Measurements from ENCODE around the gene HEATR3. TPM values are rescaled to one million over a fixed set of nuclear protein-coding genes. Genes with fewer than 3 reads are reported as not detected.

The HEATR3 gene
- total RNA-seq, 2 donors from 2014 or later = 19.5 to 19.6 TPM

DNA sequence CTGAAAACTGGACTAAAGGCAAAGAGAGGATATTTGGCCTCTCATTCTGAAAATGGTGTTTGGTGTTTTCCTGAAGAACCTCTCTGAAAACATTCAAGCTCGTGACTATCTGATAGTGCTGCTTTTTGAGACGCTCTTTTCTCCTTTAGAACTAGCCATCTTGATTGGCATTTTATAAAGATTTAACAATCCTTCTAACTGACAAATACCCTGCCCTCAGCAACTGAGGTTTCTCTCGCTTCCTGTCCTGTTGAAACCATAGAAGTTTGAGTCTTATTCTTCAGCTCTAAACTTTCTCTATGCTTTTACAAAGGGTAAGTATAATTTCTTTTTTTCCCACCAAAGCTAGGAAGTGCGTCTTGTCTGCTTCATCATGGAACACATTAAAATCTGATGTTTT, 27.5 kb upstream of the HEATR3 start:
- Mint-ChIP-seq H3K27ac (peak overlapping the region; percentile 89), H3K4me1 (ENCODE audit: low read depth) (peaks cover 12% of the 10 kb centered on the region), H3K36me3 (ENCODE audit: insufficient read depth in 2 of 2) (peaks cover 0 to 8% of the 10 kb centered on the region in 2 donors), H3K9me3 (no peaks in the 10 kb centered on the region), H3K27me3 (ENCODE audit: low read depth) (peaks cover 7% of the 10 kb centered on the region), H3K4me3 (no peak overlapping the region)
- ATAC-seq (replicated peaks in 1 of 2) (no peak), DNase-seq (no peak)

DNA sequence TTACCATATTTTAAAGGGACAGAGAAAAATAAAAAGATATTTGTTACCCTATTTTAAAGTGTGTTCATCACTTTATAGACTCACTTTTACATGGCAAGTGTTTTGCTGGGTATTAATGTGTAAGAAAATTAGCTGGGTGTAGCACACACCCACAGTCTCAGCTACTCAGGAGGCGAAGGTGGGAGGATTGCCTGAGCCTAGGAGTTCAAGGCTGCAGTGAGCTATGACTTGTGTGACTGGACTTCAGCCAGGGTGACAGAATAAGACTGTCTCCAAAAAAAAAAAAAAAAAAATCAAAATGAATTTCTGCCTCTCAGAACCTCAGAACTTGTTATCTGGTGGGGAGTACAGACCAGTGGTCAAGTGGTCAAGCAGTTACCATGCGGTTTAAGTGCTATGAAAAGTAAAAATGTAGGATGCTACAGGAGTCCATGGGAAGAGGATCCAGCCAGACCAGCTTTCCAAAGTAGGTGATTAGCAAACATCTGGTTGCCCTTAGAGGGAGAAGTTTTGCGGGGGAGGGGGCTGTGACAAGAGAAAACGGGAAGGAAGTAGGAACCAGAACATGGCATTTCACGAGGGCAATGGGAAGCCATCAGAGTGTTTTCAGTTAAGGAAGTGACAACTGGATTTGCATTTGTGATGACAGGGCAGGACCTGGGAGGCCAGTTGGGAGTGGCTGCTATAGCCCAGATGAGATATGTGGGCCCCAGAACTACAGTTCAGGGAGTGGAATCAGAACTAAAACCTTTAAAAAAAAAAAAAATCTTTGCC, 26.8 kb upstream of the HEATR3 start:
- no peaks in the 10 kb centered on the region for H3K9me3 Mint-ChIP-seq
- ATAC-seq (replicated peaks in 1 of 2) = no peak
- peaks cover 12% of the 10 kb centered on the region for H3K4me1 Mint-ChIP-seq (ENCODE audit: low read depth)
- H3K27me3 Mint-ChIP-seq (ENCODE audit: low read depth) = peaks cover 7% of the 10 kb centered on the region
- DNase-seq = no peak
- no peak overlapping the region for H3K4me3 Mint-ChIP-seq
- no peak overlapping the region for H3K27ac Mint-ChIP-seq
- H3K36me3 Mint-ChIP-seq (ENCODE audit: insufficient read depth in 2 of 2) = peaks cover 0 to 8% of the 10 kb centered on the region in 2 donors

DNA sequence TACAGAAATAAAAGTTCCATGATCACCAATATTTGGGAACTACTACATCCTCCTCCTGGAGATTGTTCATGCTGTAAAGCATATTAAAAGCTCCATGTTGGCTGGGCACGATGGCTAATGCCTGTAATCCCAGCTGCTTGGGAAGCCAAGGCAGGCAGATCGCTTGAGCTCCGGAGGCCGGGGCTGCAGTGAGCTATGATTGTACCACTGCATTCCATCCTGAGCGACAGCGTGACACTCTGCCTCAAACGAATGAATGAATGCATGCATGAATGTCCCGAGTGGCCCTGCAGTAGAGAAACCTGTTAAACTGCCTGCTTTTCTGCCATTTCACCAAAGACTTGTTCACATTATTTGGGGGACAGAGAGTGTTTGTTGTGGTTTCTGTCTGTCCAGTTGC, 25.8 kb upstream of the HEATR3 start:
- H3K4me1 Mint-ChIP-seq (ENCODE audit: low read depth) = peaks cover 12% of the 10 kb centered on the region
- H3K27me3 Mint-ChIP-seq (ENCODE audit: low read depth) = peaks cover 7% of the 10 kb centered on the region
- no peaks in the 10 kb centered on the region for H3K9me3 Mint-ChIP-seq
- no peak overlapping the region for H3K4me3 Mint-ChIP-seq
- H3K27ac Mint-ChIP-seq = no peak overlapping the region
- no peak for ATAC-seq (replicated peaks in 1 of 2)
- H3K36me3 Mint-ChIP-seq (ENCODE audit: insufficient read depth in 2 of 2) = peaks cover 0 to 3% of the 10 kb centered on the region in 2 donors
- no peak for DNase-seq

DNA sequence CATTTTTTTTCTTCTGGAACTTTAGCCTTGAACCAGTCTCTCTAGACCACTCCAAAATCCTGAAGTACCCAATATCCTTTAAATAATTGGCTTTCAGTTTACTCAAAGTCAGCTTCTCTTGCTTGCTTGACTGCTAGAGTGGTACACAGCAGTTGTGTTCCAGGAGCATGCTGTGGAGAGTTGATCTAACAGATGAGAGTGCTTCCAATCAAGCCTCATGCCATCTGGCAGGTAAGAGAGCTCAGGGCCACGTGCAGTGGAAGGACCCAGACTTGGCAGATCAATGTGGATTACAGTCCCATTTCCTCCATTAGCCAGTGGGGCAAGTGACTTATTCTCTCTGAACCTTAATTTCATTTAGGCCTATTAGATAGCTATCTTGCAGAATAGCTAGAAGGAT, 25.1 kb upstream of the HEATR3 start:
- no peak for ATAC-seq (replicated peaks in 1 of 2)
- no peak overlapping the region for H3K4me3 Mint-ChIP-seq

DNA sequence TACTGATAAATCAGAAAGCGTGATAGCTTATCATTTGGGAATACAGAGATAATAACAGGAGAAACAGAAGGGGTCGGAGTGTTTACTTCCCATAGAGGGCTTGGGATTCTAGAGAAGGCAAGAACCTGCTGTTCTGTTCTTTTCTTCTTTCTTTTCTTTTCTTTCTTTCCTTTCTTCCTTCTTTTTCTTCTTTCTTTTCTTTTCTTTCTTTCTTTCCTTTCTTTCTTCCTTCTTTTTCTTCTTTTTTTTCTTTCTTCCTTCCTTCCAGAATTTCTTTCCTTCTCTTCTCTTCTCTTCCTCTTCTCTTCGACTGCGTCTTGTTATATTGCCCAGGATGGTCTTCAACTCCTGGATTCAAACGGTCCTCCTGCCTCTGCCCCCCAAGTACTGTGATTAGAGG, 22.4 kb upstream of the HEATR3 start:
- H3K4me1 Mint-ChIP-seq (ENCODE audit: low read depth) = peaks cover 8% of the 10 kb centered on the region
- no peak overlapping the region for H3K27ac Mint-ChIP-seq
- no peaks in the 10 kb centered on the region for H3K36me3 Mint-ChIP-seq (ENCODE audit: insufficient read depth in 2 of 2)
- no peak for ATAC-seq (replicated peaks in 1 of 2)
- no peak for DNase-seq
- no peak overlapping the region for H3K4me3 Mint-ChIP-seq
- peaks cover 7% of the 10 kb centered on the region for H3K27me3 Mint-ChIP-seq (ENCODE audit: low read depth)
- H3K9me3 Mint-ChIP-seq = no peaks in the 10 kb centered on the region

More for the DNA sequence above, 25.1 kb upstream of the HEATR3 start:
- Mint-ChIP-seq H3K36me3 (ENCODE audit: insufficient read depth in 2 of 2) (peaks cover 0 to under 1% of the 10 kb centered on the region in 2 donors), H3K9me3 (no peaks in the 10 kb centered on the region), H3K27ac (no peak overlapping the region), H3K27me3 (ENCODE audit: low read depth) (peaks cover 7% of the 10 kb centered on the region), H3K4me1 (ENCODE audit: low read depth) (peaks cover 12% of the 10 kb centered on the region)
- no peak for DNase-seq

DNA sequence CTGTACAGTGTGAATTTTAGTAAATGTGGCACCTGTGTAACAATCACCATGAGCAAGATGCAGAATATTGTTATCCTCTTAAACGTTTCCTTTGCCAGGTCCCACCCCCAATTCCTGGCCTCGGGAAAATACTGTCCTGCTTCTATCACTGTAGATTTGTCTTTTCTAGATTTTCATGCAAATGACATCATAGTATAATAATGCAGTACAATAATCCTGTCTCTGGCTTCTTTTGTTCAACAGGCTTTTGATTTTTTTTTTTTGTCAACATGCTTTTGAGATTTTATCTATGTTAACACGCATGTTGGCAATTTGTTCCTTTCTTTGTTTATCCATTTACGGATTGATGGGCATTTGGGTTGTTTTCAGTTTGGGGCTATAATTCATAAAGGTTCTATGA, 20.4 kb upstream of the HEATR3 start:
- H3K27ac Mint-ChIP-seq = no peak overlapping the region
- peaks cover 7% of the 10 kb centered on the region for H3K27me3 Mint-ChIP-seq (ENCODE audit: low read depth)
- no peak for DNase-seq
- ATAC-seq (replicated peaks in 1 of 2) = no peak
- no peaks in the 10 kb centered on the region for H3K4me1 Mint-ChIP-seq (ENCODE audit: low read depth)
- no peaks in the 10 kb centered on the region for H3K36me3 Mint-ChIP-seq (ENCODE audit: insufficient read depth in 2 of 2)
- no peak overlapping the region for H3K4me3 Mint-ChIP-seq
- no peaks in the 10 kb centered on the region for H3K9me3 Mint-ChIP-seq

DNA sequence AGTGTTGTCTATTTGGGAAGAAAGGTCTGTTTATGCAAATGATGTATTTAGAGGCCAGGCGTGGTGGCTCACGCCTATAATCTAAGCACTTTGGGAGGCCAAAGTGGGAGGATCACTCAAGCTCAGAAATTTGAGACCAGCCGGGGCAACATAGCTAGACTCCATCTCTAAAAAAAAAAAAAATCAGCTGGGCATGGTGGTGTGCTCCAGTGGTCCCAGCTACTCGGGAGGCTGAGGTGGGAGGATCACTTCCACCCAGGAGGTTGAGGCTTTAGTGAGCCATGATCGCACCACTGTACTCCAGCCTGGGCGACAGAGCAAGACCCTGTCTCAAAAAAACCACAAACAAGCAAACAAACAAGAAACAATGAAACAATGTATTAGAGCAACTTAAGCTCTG, 18.9 kb upstream of the HEATR3 start:
- Mint-ChIP-seq H3K4me3 (no peak overlapping the region), H3K9me3 (no peaks in the 10 kb centered on the region), H3K4me1 (ENCODE audit: low read depth) (no peaks in the 10 kb centered on the region), H3K36me3 (ENCODE audit: insufficient read depth in 2 of 2) (no peaks in the 10 kb centered on the region), H3K27ac (no peak overlapping the region), H3K27me3 (ENCODE audit: low read depth) (peaks cover 14% of the 10 kb centered on the region)
- no peak for DNase-seq
- no peak for ATAC-seq (replicated peaks in 1 of 2)

DNA sequence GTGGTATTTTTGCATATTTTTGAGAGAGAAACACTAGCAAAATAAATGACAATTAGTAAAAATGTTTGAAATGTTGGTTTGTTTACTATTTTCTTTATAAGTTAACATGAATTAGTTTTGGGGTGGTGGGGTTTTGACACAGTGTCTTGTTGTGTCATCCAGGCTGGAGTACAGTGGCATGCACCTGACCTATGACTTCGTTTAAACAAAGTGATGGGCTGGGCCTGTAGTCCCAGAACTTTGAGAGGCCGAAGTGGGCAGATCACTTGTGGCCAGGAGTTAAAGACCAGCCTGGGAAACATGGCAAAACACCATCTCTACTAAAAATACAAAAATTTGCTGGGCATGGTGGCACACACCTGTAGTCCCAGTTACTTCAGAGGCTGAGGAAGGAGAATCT, 17.9 kb upstream of the HEATR3 start:
- Mint-ChIP-seq H3K27me3 (ENCODE audit: low read depth) (peaks cover 10% of the 10 kb centered on the region), H3K36me3 (ENCODE audit: insufficient read depth in 2 of 2) (no peaks in the 10 kb centered on the region), H3K4me3 (no peak overlapping the region), H3K9me3 (no peaks in the 10 kb centered on the region), H3K27ac (no peak overlapping the region), H3K4me1 (ENCODE audit: low read depth) (no peaks in the 10 kb centered on the region)
- DNase-seq (no peak), ATAC-seq (replicated peaks in 1 of 2) (no peak)

DNA sequence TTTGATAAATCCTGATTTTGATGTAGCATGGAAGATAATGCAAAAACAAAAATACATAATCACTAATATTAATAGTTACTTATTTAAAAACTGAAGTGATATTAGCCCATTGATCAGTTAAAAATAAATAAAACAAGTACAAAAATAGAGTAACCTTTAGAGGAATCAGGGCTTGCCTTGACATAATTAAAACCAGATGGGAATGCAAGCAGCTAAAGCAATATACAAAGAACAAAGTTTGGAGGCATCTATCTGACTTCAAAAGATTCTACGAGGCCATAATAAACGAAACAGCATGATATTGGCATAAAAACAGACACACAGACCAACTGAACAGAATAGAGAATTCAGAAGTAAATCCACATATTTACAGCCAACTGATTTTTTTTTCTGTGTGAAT, 15.0 kb upstream of the HEATR3 start:
- Mint-ChIP-seq H3K27me3 (ENCODE audit: low read depth) (peaks cover 7% of the 10 kb centered on the region), H3K27ac (no peak overlapping the region), H3K4me3 (no peak overlapping the region), H3K9me3 (peaks cover 0 to 2% of the 10 kb centered on the region in 2 donors), H3K4me1 (ENCODE audit: low read depth) (no peaks in the 10 kb centered on the region), H3K36me3 (ENCODE audit: insufficient read depth in 2 of 2) (no peaks in the 10 kb centered on the region)
- DNase-seq = no peak
- no peak for ATAC-seq (replicated peaks in 1 of 2)

DNA sequence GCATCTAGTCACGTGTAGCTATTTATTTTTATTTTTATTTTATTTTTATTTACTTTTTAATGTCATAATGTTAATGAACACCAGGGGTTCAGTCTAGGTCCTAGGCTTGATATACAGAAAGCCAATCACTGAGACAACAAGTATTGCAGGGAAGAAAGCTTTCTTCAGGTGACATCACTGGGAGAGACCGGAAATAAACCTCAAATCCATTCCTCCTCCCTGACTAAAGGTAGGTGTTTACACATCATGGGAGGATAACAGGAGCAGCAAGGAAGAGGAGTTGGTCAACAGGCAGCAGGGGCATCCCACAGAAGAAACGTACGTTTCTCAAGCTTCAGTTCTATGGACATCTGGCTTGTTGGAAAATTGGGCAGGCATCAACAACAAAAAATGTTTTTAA, 9.5 kb upstream of the HEATR3 start:
- Mint-ChIP-seq H3K9me3 (peaks cover 0 to 4% of the 10 kb centered on the region in 2 donors), H3K27me3 (ENCODE audit: low read depth) (peaks cover 4% of the 10 kb centered on the region), H3K4me3 (no peak overlapping the region), H3K27ac (no peak overlapping the region), H3K36me3 (ENCODE audit: insufficient read depth in 2 of 2) (peaks cover 1 to 4% of the 10 kb centered on the region in 2 donors), H3K4me1 (ENCODE audit: low read depth) (no peaks in the 10 kb centered on the region)
- ATAC-seq (replicated peaks in 1 of 2) (no peak), DNase-seq (no peak)

DNA sequence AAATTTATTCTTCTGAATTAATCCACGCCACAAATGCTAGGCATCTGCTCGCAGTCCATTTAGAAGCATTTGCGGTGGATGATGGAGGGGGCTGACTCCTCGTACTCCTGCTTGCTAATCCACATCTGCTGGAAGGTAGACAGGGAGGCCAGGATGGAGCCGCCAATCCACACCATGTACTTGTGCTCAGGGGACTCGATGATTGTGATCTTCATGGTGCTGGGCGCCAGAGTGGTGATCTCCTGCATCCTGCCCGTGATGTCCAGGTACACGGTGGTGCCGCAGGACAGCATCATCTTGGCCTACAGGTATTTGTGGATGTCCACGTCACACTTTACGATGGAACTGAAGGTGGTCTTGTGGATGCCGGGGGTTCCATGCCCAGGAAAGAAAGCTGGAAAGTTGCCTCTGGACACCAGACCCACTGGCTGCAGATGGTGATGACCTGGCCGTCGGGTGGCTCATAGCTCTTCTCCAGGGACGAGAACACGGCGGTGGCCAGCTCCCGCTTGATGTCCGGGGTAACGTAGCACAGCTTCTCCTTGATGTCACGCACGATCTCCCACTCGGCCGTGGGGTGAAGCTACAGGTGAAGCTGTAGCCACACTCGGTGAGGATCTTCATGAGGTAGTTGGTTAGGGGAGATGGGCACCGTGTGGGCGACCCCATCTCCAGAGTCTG, 7.5 kb upstream of the HEATR3 start:
- H3K36me3 Mint-ChIP-seq (ENCODE audit: insufficient read depth in 2 of 2) = peaks cover 1 to 4% of the 10 kb centered on the region in 2 donors
- H3K4me1 Mint-ChIP-seq (ENCODE audit: low read depth) = no peaks in the 10 kb centered on the region
- H3K4me3 Mint-ChIP-seq = no peak overlapping the region
- ATAC-seq (replicated peaks in 1 of 2) (no peak), DNase-seq (no peak)
- no peak overlapping the region for H3K27ac Mint-ChIP-seq
- peaks cover 0 to 4% of the 10 kb centered on the region in 2 donors for H3K9me3 Mint-ChIP-seq
- H3K27me3 Mint-ChIP-seq (ENCODE audit: low read depth) = no peaks in the 10 kb centered on the region

DNA sequence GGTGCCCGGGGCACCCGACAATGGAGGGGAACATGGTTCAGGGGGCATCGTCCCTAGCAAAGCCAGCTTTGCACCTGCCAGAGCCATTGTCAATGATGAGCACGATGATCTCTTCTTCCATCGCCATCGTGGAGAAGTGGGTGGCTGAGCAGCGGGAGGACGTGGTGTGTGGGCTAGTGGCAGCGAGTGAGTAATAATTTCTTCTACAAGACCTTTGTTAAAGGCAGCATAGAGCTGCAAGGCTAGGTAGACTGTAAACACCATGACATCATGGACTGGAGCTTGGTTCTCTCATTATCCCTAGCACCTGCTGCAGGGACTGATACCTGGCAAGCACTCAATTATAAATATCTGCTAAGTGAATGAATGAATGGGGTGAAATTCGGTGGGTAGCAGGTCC, 6.7 kb upstream of the HEATR3 start:
- Mint-ChIP-seq H3K9me3 (peaks cover 0 to 4% of the 10 kb centered on the region in 2 donors), H3K27me3 (ENCODE audit: low read depth) (no peaks in the 10 kb centered on the region), H3K36me3 (ENCODE audit: insufficient read depth in 2 of 2) (peaks cover 1 to 4% of the 10 kb centered on the region in 2 donors), H3K4me1 (ENCODE audit: low read depth) (no peaks in the 10 kb centered on the region), H3K4me3 (no peak overlapping the region), H3K27ac (no peak overlapping the region)
- ATAC-seq (replicated peaks in 1 of 2) (peak in 1 of 2 donors; percentile 21), DNase-seq (no peak)

DNA sequence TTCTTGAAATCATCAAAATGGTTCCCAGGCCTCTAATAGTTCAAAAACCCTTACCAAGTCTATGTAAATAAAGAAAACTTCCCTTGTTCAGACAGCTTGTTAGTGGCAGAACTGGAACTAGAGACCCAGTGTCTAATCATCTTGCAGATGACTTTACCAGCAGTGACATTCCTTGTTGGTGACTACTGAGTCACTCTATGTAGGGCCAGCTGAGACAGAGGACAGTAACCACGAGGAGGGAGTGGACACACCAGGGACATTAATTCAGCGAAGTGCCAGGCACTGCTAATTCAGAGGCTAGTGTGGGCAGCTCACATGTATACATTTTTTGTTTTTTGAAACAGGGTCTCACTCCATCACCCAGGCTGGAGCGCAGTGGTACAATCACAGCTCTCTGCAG, 6.1 kb upstream of the HEATR3 start:
- ATAC-seq (replicated peaks in 1 of 2) (no peak), DNase-seq (no peak)
- Mint-ChIP-seq H3K4me1 (ENCODE audit: low read depth) (no peaks in the 10 kb centered on the region), H3K9me3 (peaks cover 0 to 4% of the 10 kb centered on the region in 2 donors), H3K27ac (no peak overlapping the region), H3K4me3 (no peak overlapping the region), H3K36me3 (ENCODE audit: insufficient read depth in 2 of 2) (peaks cover 1 to 4% of the 10 kb centered on the region in 2 donors), H3K27me3 (ENCODE audit: low read depth) (no peaks in the 10 kb centered on the region)

Measured in activated T-cell treated with anti-CD3 and anti-CD28 coated beads, Interleukin-2, amount 50 U/mL, for 72 hours (primary cell).